GM12892 (cell line): ENCODE results near the gene TSPAN5.

Experiments
- POLR2A ChIP-seq: IDR thresholded peaks from 2 replicates; pipeline ENCODE4 v1.6.1; 2011; ENCODE audit warnings: low read depth, low read length, control low read depth
- POLR2AphosphoS5 ChIP-seq: IDR thresholded peaks from 2 replicates; pipeline ENCODE4 v1.6.1; 2011; ENCODE audit warnings: low read depth, low read length, control low read depth
- TAF1 ChIP-seq: IDR thresholded peaks from 2 replicates; pipeline ENCODE4 v1.6.1; 2011; ENCODE audit warnings: low read depth, mild to moderate bottlenecking, control low read depth, low read length, borderline replicate concordance

- TF ChIP-seq TAF1 (no peak), POLR2A (no peak), POLR2AphosphoS5 (no peak)
These were observed 14.9 kb upstream of the TSPAN5 start for GRCh38 chr4:98673288-98673644.
